ENCODE measurements around the gene TBX1. TPM values are rescaled to one million over a fixed set of nuclear protein-coding genes. Genes with fewer than 3 reads are reported as not detected.
"Not testable (repeated sequence)": the region's sequence is repeated elsewhere in the genome, so short reads cannot be mapped to it uniquely, and the experiment has no call there.

Gene TBX1
- total RNA-seq, 1 donor from 2014 or later: 13.5 TPM

- Histone ChIP-seq H3K27ac (no peak overlapping the region), H3K4me1 (peaks cover 2% of the 10 kb centered on the region), H3K4me3 (no peak overlapping the region), H3K36me3 (no peaks in the 10 kb centered on the region), H3K27me3 (ENCODE audit: low read depth) (peaks cover 72% of the 10 kb centered on the region), H3K9me3 (no peaks in the 10 kb centered on the region)
- ATAC-seq (no peak), DNase-seq (no peak)
- TF ChIP-seq CTCF (IDR thresholded peaks at IDR 0.05): no peak
- intact Hi-C loops (cut with DNase I): no loop called here
These were observed 13.0 kb downstream of the TBX1 start for GRCh38 chr22:19773470-19774040.

- Histone ChIP-seq H3K27ac (no peak overlapping the region), H3K27me3 (ENCODE audit: low read depth) (peaks cover 62% of the 10 kb centered on the region), H3K4me3 (no peak overlapping the region), H3K36me3 (no peaks in the 10 kb centered on the region), H3K4me1 (no peaks in the 10 kb centered on the region), H3K9me3 (no peaks in the 10 kb centered on the region)
- no peak for DNase-seq
- no peak for TF ChIP-seq CTCF (IDR thresholded peaks at IDR 0.05)
- intact Hi-C loops (cut with DNase I): no loop called here
- no peak for ATAC-seq
These were observed 14.1 kb downstream of the TBX1 start for GRCh38 chr22:19774628-19775027.

GRCh38 chr22:19775496-19776325 is 15.1 kb downstream of the TBX1 start:
- peaks cover 51% of the 10 kb centered on the region for H3K27me3 ChIP-seq (ENCODE audit: low read depth)

GRCh38 chr22:19776433-19777031 is 16.0 kb downstream of the TBX1 start:
- no peaks in the 10 kb centered on the region for H3K36me3 ChIP-seq
- DNase-seq: no peak
- intact Hi-C loops (cut with DNase I): no loop called here
- no peaks in the 10 kb centered on the region for H3K4me1 ChIP-seq
- peaks cover 43% of the 10 kb centered on the region for H3K27me3 ChIP-seq (ENCODE audit: low read depth)
- no peak overlapping the region for H3K4me3 ChIP-seq
- TF ChIP-seq CTCF (IDR thresholded peaks at IDR 0.05): no peak
- H3K9me3 ChIP-seq: no peaks in the 10 kb centered on the region
- H3K27ac ChIP-seq: no peak overlapping the region
- ATAC-seq: peak; percentile 20 to 31

More at GRCh38 chr22:19775496-19776325, 15.1 kb downstream of the TBX1 start:
- Histone ChIP-seq H3K9me3 (no peaks in the 10 kb centered on the region), H3K4me3 (no peak overlapping the region), H3K27ac (no peak overlapping the region), H3K4me1 (no peaks in the 10 kb centered on the region), H3K36me3 (no peaks in the 10 kb centered on the region)
- ATAC-seq: peak in 1 of 2 donors; percentile 5
- DNase-seq: no peak
- TF ChIP-seq CTCF (IDR thresholded peaks at IDR 0.05): no peak
- intact Hi-C loops (cut with DNase I): no loop called here

- H3K4me3 ChIP-seq; ATAC-seq; intact Hi-C loops (cut with DNase I); H3K36me3 ChIP-seq; H3K9me3 ChIP-seq; H3K27ac ChIP-seq; DNase-seq; H3K4me1 ChIP-seq: not testable (repeated sequence)
- H3K27me3 ChIP-seq (ENCODE audit: low read depth): peaks cover 36% of the 10 kb centered on the region
These were observed 16.6 kb downstream of the TBX1 start for GRCh38 chr22:19777192-19777591.

GRCh38 chr22:19779011-19779421 is 18.4 kb downstream of the TBX1 start:
- intact Hi-C loops (cut with DNase I): no loop called here
- ATAC-seq (no peak), DNase-seq (no peak)
- TF ChIP-seq CTCF (IDR thresholded peaks at IDR 0.05): no peak
- Histone ChIP-seq H3K4me1 (no peaks in the 10 kb centered on the region), H3K27me3 (ENCODE audit: low read depth) (peaks cover 30% of the 10 kb centered on the region), H3K36me3 (no peaks in the 10 kb centered on the region), H3K4me3 (no peak overlapping the region), H3K27ac (no peak overlapping the region), H3K9me3 (no peaks in the 10 kb centered on the region)

Measured in lower lobe of right lung (tissue), 2 donors.